HG03196 (cell line): Measurements from ENCODE around the gene PPP4C.
A peak's percentile ranks its signal among the peaks of the same experiment; 100 is the strongest.

Source experiments
- ATAC-seq: cut with Tn5 transposase; IDR thresholded peaks from one replicate; pipeline ENCODE4 v1.9.1; 2021; ENCODE audit not compliant: unreplicated experiment

Gene PPP4C

GRCh38 chr16:30079480-30079879 is 3.7 kb downstream of the PPP4C start:
- ATAC-seq: no peak

DNA sequence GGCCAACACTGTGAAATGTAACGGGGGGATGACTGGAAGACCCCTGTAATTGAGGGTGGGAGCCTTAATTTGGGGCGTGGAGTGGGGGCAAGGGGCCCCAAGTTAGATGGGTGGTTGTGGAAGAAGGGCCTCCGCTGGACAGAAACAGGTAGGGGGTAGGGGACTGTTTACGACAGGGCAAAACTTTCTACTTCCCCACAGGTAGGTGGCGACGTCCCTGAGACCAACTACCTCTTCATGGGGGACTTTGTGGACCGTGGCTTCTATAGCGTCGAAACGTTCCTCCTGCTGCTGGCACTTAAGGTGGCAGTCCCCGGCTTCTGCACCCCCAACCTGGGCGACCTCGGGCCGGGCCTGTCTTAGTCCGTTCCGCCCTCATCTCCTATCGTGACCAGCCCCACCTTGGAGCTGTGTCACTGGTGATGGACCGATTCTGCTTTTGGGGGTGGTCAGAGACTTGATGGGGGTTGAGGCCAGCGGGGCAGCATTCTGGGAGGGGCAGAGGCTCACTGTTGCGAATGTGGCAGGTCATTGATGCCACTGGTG is 6.8 kb downstream of the PPP4C start:
- no peak for ATAC-seq

DNA sequence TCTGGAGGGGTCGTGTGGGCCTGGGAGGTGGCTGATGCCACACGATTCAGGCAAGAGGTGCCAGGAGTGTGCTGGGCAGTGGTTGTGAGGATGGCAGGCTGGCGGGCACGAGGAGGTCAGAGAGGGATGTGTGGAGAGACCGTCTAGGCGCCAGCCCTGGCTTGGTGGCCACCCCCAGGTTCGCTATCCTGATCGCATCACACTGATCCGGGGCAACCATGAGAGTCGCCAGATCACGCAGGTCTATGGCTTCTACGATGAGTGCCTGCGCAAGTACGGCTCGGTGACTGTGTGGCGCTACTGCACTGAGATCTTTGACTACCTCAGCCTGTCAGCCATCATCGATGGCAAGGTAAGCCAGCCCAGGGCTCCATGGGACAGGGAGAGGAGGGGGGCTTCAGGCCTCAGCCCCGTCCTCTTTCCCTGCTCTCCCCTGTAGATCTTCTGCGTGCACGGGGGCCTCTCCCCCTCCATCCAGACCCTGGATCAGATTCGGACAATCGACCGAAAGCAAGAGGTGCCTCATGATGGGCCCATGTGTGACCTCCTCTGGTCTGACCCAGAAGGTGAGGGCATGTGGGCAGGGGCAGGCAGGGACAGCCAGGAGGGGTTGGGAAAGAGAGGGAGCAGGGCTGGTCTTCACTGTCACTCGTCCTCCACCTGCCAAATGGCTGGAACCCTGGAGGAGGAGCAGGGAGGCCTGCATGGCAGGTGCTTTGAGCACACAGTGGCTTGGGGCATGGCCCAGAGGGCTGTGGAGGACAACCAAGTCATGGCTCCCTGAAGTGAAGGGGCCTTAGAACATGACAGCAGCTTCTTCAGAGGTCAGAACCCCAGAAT is 7.6 kb downstream of the PPP4C start:
- ATAC-seq: no peak

- no peak for ATAC-seq
Measured at GRCh38 chr16:30084096-30084815, 8.5 kb downstream of the PPP4C start.

- no peak for ATAC-seq
Measured at GRCh38 chr16:30084816-30085159, 9.0 kb downstream of the PPP4C start.

- ATAC-seq: no peak
Measured at GRCh38 chr16:30085247-30085646, 9.5 kb downstream of the PPP4C start.

DNA sequence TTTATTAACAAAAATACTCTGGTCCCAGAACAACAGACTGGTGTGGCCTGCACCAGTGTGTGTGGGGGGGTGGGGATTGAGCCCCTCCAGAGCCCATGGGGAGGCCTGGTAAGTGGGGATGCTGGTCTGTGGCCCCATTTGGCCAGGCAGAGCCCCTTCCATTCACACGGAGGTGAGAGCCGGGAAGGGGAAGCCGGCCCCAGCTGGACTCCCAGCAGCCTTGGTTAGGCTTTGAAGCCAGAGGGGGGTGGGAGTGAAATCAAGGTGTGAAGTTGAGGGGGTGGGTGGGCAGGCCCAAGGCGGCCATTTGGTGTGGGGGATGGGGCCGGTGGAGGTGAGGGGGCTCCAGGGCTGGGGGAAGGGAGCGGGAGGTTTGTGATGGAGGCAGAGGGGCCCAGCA is 10.0 kb downstream of the PPP4C start:
- no peak for ATAC-seq

- no peak for ATAC-seq
Measured at GRCh38 chr16:30086291-30087140, 10.7 kb downstream of the PPP4C start.

DNA sequence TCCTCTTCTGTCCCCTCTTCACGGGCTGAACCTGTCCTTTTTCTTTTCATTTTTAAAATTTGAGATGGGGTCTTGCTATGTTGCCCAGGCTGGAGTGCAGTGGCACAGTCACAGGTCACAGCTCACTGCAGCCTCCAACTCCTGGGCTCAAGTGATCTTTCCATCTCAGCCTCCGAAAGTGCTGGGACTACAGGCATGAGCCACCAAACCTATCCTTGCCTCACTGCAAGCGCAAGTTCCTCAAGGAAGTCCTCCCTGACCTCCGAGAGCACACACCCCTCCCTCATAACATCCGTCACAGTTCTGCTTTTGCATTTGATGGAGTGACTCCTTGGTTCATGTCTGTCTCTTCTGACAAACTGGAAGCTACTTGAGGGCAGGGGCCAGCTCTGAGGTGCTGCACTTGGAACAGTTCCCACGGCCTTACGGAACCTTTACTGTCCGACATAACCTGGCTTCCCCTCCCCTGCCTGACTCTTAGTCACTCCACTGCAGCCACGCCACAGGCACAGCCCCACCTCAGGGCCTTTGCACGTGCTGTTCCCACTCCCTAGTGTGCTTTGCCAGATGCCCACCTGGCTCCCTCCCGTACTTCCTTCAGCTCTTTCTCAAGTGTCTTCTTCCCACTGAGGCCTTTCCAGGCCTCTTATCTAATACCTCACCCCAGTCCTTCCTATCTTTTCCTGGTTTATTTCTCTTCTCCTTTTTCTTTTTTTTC is 11.5 kb downstream of the PPP4C start:
- no peak for ATAC-seq

GRCh38 chr16:30088237-30088831 is 12.5 kb downstream of the PPP4C start:
- ATAC-seq: no peak

GRCh38 chr16:30088832-30089624 is 13.2 kb downstream of the PPP4C start:
- no peak for ATAC-seq

DNA sequence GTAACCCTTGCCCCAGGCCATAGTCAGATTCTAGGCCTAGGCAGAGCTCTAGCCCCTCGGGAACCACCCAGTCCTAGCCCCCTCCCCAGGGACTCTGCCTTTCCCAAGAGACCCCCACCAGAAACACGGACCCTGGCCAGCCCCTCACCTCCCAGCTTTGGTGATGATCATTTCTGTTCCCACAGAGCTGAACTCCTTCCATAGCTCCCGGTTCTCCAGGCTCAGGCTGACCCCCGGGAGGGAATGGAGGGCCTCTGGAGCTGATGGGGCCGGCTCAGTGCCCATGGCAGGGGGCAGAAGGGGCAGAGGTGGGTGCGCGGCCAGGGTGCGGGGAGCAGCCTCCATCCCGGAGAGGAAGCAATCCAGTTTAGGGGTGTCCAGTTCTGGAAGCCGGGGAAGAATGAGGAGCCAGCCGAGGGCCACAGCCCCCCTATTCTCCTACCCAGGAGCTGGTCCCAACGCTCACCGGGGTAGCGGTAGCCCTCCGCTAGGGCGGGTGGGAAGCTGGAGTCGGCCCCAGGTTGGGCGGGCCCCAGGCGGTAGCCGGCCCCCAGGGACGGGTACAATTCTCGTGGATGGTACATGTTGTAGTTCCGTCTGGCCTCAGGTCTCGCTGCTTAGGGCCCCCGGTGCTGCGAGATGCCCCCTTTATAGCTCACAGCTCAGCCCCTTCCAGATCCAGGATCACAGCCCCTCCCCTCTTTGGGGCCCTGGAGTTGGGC is 15.0 kb downstream of the PPP4C start:
- ATAC-seq: no peak

DNA sequence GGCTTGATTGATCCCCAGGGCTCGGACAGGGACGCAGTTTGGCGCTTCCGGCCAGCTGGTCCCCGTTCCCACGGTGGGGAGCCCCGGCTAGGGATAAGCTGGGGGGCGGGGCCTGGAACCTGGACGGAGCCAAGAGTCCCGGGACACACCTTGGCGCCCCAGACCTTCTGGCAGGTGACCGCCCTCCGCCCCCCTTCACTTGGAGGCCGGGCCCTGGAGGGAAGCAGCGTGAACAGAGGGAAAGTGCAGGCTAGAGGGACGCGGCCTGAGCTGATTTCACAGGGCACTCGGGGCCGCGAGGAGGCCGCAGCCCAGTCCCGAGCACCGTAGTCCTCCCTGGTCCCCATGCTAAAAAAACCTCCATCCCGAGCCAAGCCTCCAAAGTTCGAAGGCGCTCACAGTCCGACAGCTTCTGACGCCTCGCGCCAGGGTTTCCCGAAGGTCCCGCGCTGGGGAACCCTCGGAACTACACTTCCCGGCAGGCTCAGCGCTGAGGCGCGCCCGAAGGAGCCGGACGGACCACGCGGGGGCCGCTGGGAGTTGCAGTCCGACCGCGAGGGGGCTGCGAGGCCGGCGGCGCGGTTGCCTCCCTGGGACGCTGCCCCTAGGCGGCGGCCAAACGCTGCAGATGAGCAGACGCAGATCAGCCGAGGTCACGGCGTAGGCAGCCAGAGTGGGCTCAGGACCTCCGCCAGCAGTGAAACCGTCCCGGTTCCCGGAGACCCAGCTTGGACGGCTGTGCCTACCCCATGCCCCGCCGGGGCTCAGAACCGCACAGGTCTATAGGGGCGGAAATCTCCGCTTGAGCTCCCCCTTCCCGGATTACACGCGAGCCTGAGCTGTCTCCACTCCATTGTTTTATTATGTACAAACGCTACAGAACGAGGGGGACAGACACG is 15.9 kb downstream of the PPP4C start, which contains the start of gene TBX6:
TSS of gene TBX6 (minus strand) at position 451 of the 899 bp plus-strand sequence. CDS start 731 bp downstream, outside the sequence.
- ATAC-seq: peak; percentile 57

DNA sequence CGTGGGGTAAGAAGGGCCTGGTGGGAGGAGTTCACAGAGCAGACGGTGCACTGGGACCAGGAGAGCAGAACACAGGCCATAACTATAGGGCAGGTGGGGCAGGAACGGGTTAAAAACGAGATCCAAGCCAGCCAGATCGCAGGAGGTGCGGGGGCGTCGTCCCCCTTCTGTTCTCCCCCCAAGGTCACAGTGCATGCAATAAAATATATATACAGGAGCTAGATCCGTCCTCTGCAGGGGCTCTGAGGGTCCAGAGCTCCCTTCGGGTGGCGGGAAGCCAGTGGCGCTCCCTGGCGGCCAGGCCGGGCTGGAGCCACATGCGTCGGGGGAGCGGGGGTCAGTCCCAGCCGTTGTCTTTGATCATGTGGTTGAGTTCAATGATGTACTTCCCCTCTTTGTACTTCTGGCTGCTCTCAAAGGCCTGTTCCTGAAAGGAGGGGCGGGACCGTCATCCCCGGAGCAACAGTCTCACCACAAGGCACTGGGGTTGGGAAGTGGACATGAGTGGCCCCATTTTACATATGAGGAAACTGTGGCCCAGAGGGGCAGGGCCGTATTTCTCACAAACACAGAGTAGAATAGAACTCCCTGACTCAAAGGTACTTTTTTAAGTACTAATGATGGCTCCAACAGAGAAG is 16.7 kb downstream of the PPP4C start:
- ATAC-seq: peak; percentile 46

- ATAC-seq: no peak
Measured at GRCh38 chr16:30094541-30095165, 18.9 kb downstream of the PPP4C start.

- no peak for ATAC-seq
Measured at GRCh38 chr16:30095166-30096078, 19.6 kb downstream of the PPP4C start.
